ENCODE results near the gene CPED1.

CPED1 gene

GRCh38 chr7:121049897-121050296 lies 61.4 kb downstream of the CPED1 start:
- Histone ChIP-seq H3K4me2 (ENCODE audit: insufficient read depth, low read length, poor library complexity, severe bottlenecking) (no peak overlapping the region), H2BK5ac (ENCODE audit: low read length) (no peak overlapping the region), H3K36me3 (replicated peaks in 1 of 2; ENCODE audit: control insufficient read depth in 2 of 2, insufficient read depth in 2 of 2, low read length in 2 of 2) (no peaks in the 10 kb centered on the region), H2BK15ac (ENCODE audit: low read length) (no peak overlapping the region), H3K4me1 (ENCODE audit: control insufficient read depth in 2 of 2, insufficient read depth in 1 of 2, low read depth in 1 of 2, low read length in 2 of 2) (peaks cover 0 to 3% of the 10 kb centered on the region in 2 donors), H3K27ac (replicated peaks; ENCODE audit: low read length) (no peak overlapping the region), H3K9ac (ENCODE audit: low read depth, low read length, poor library complexity) (no peak overlapping the region), H2AK5ac (ENCODE audit: low read depth, low read length) (no peak overlapping the region), H3K9me3 (replicated peaks in 1 of 2; ENCODE audit: control insufficient read depth in 2 of 2, insufficient read depth in 1 of 2, low read depth in 1 of 2, low read length in 2 of 2) (no peaks in the 10 kb centered on the region), H3K27me3 (ENCODE audit: control insufficient read depth in 3 of 3, insufficient read depth in 3 of 3, low read depth in 1 of 3, low read length in 3 of 3) (no peaks in the 10 kb centered on the region), H4K91ac (ENCODE audit: low read depth, low read length, poor library complexity) (no peak overlapping the region), H3K4me3 (ENCODE audit: low read length in 2 of 2) (no peak overlapping the region), H3K18ac (ENCODE audit: low read length) (no peak overlapping the region), H4K8ac (ENCODE audit: low read depth, low read length) (no peak overlapping the region), H2BK120ac (ENCODE audit: low read depth, low read length) (no peak overlapping the region), H2AFZ (ENCODE audit: low read length) (no peak overlapping the region), H3K23ac (ENCODE audit: low read depth, low read length, poor library complexity) (no peak overlapping the region), H2BK12ac (ENCODE audit: low read length) (no peak overlapping the region), H3K4ac (ENCODE audit: low read length) (no peak overlapping the region), H3K79me1 (ENCODE audit: low read depth, low read length) (no peaks in the 10 kb centered on the region), H3K14ac (ENCODE audit: low read length) (no peak overlapping the region)
- no peak for DNase-seq (ENCODE audit: low spot score)

DNA sequence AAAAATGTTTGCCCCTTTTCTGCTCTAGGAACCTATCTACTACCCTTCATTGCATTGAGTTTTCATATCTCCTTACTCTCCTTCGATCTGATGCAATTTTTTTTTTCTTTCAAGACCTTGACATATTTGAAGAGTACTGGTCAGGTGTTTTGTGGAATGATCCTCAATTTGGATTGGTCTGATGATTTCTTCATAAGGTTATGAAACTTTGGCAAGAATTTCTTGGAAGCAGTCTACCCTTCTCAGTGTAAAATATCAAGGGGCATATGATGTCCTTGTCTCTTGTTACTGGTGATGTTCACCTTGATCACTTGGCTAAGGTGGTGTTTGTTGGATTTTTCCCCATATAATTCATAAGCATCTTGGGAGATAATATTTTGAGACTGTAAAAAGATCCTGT lies 64.7 kb downstream of the CPED1 start:
- Histone ChIP-seq H3K18ac (ENCODE audit: low read length) (no peak overlapping the region), H4K8ac (ENCODE audit: low read depth, low read length) (no peak overlapping the region), H3K36me3 (replicated peaks in 1 of 2; ENCODE audit: control insufficient read depth in 2 of 2, insufficient read depth in 2 of 2, low read length in 2 of 2) (no peaks in the 10 kb centered on the region), H3K27ac (replicated peaks; ENCODE audit: low read length) (no peak overlapping the region), H3K4ac (ENCODE audit: low read length) (no peak overlapping the region), H2BK5ac (ENCODE audit: low read length) (no peak overlapping the region), H3K4me1 (ENCODE audit: control insufficient read depth in 2 of 2, insufficient read depth in 1 of 2, low read depth in 1 of 2, low read length in 2 of 2) (peaks cover 0 to 3% of the 10 kb centered on the region in 2 donors), H2BK15ac (ENCODE audit: low read length) (no peak overlapping the region), H3K9me3 (replicated peaks in 1 of 2; ENCODE audit: control insufficient read depth in 2 of 2, insufficient read depth in 1 of 2, low read depth in 1 of 2, low read length in 2 of 2) (no peaks in the 10 kb centered on the region), H3K23ac (ENCODE audit: low read depth, low read length, poor library complexity) (no peak overlapping the region), H3K9ac (ENCODE audit: low read depth, low read length, poor library complexity) (no peak overlapping the region), H2AK5ac (ENCODE audit: low read depth, low read length) (no peak overlapping the region), H4K91ac (ENCODE audit: low read depth, low read length, poor library complexity) (no peak overlapping the region), H2BK12ac (ENCODE audit: low read length) (no peak overlapping the region), H3K4me3 (ENCODE audit: low read length in 2 of 2) (no peak overlapping the region), H3K79me1 (ENCODE audit: low read depth, low read length) (no peaks in the 10 kb centered on the region), H3K27me3 (ENCODE audit: control insufficient read depth in 3 of 3, insufficient read depth in 3 of 3, low read depth in 1 of 3, low read length in 3 of 3) (no peaks in the 10 kb centered on the region), H2BK120ac (ENCODE audit: low read depth, low read length) (no peak overlapping the region), H3K14ac (ENCODE audit: low read length) (no peak overlapping the region), H3K4me2 (ENCODE audit: insufficient read depth, low read length, poor library complexity, severe bottlenecking) (no peak overlapping the region), H2AFZ (ENCODE audit: low read length) (no peak overlapping the region)
- WGBS, 2 donors (ENCODE audit: extremely low coverage in 2 of 2, insufficient read length in 2 of 2, insufficient replicate concordance in 1 of 2): no CpG with 5 or more reads among the region's 1 CpG
- DNase-seq (ENCODE audit: low spot score): no peak

- Histone ChIP-seq H3K79me1 (ENCODE audit: low read depth, low read length) (no peaks in the 10 kb centered on the region), H3K14ac (ENCODE audit: low read length) (no peak overlapping the region), H2BK12ac (ENCODE audit: low read length) (no peak overlapping the region), H3K9me3 (replicated peaks in 1 of 2; ENCODE audit: control insufficient read depth in 2 of 2, insufficient read depth in 1 of 2, low read depth in 1 of 2, low read length in 2 of 2) (no peaks in the 10 kb centered on the region), H2BK120ac (ENCODE audit: low read depth, low read length) (no peak overlapping the region), H3K18ac (ENCODE audit: low read length) (no peak overlapping the region), H3K9ac (ENCODE audit: low read depth, low read length, poor library complexity) (no peak overlapping the region), H2AK5ac (ENCODE audit: low read depth, low read length) (no peak overlapping the region), H3K27ac (replicated peaks; ENCODE audit: low read length) (no peak overlapping the region), H3K36me3 (replicated peaks in 1 of 2; ENCODE audit: control insufficient read depth in 2 of 2, insufficient read depth in 2 of 2, low read length in 2 of 2) (no peaks in the 10 kb centered on the region), H3K23ac (ENCODE audit: low read depth, low read length, poor library complexity) (no peak overlapping the region), H4K91ac (ENCODE audit: low read depth, low read length, poor library complexity) (no peak overlapping the region), H2BK5ac (ENCODE audit: low read length) (no peak overlapping the region), H3K4me1 (ENCODE audit: control insufficient read depth in 2 of 2, insufficient read depth in 1 of 2, low read depth in 1 of 2, low read length in 2 of 2) (no peaks in the 10 kb centered on the region), H2BK15ac (ENCODE audit: low read length) (no peak overlapping the region), H4K8ac (ENCODE audit: low read depth, low read length) (no peak overlapping the region), H3K4me2 (ENCODE audit: insufficient read depth, low read length, poor library complexity, severe bottlenecking) (no peak overlapping the region), H3K27me3 (ENCODE audit: control insufficient read depth in 3 of 3, insufficient read depth in 3 of 3, low read depth in 1 of 3, low read length in 3 of 3) (no peaks in the 10 kb centered on the region), H2AFZ (ENCODE audit: low read length) (no peak overlapping the region), H3K4ac (ENCODE audit: low read length) (no peak overlapping the region), H3K4me3 (ENCODE audit: low read length in 2 of 2) (no peak overlapping the region)
- DNase-seq (ENCODE audit: low spot score): no peak
- WGBS, 2 donors (ENCODE audit: extremely low coverage in 2 of 2, insufficient read length in 2 of 2, insufficient replicate concordance in 1 of 2): no CpG with 5 or more reads among the region's 1 CpG
Measured at GRCh38 chr7:121054925-121055324, 66.4 kb downstream of the CPED1 start.

- H3K4me1 ChIP-seq (ENCODE audit: control insufficient read depth in 2 of 2, insufficient read depth in 1 of 2, low read depth in 1 of 2, low read length in 2 of 2): no peaks in the 10 kb centered on the region
- H2AK5ac ChIP-seq (ENCODE audit: low read depth, low read length): no peak overlapping the region
- no peak overlapping the region for H3K9ac ChIP-seq (ENCODE audit: low read depth, low read length, poor library complexity)
- H3K27me3 ChIP-seq (ENCODE audit: control insufficient read depth in 3 of 3, insufficient read depth in 3 of 3, low read depth in 1 of 3, low read length in 3 of 3): no peaks in the 10 kb centered on the region
- H2BK15ac ChIP-seq (ENCODE audit: low read length): no peak overlapping the region
- no peak overlapping the region for H4K8ac ChIP-seq (ENCODE audit: low read depth, low read length)
- no peak overlapping the region for H3K4me3 ChIP-seq (ENCODE audit: low read length in 2 of 2)
- no peaks in the 10 kb centered on the region for H3K36me3 ChIP-seq (replicated peaks in 1 of 2; ENCODE audit: control insufficient read depth in 2 of 2, insufficient read depth in 2 of 2, low read length in 2 of 2)
- no peak overlapping the region for H4K91ac ChIP-seq (ENCODE audit: low read depth, low read length, poor library complexity)
- no CpG with 5 or more reads among the region's 5 CpGs for WGBS, 2 donors (ENCODE audit: extremely low coverage in 2 of 2, insufficient read length in 2 of 2, insufficient replicate concordance in 1 of 2)
- H3K18ac ChIP-seq (ENCODE audit: low read length): no peak overlapping the region
- H3K4me2 ChIP-seq (ENCODE audit: insufficient read depth, low read length, poor library complexity, severe bottlenecking): no peak overlapping the region
- no peak overlapping the region for H2BK5ac ChIP-seq (ENCODE audit: low read length)
- no peak overlapping the region for H3K23ac ChIP-seq (ENCODE audit: low read depth, low read length, poor library complexity)
- no peaks in the 10 kb centered on the region for H3K9me3 ChIP-seq (replicated peaks in 1 of 2; ENCODE audit: control insufficient read depth in 2 of 2, insufficient read depth in 1 of 2, low read depth in 1 of 2, low read length in 2 of 2)
- no peak overlapping the region for H2BK12ac ChIP-seq (ENCODE audit: low read length)
- H2AFZ ChIP-seq (ENCODE audit: low read length): no peak overlapping the region
- no peak overlapping the region for H3K27ac ChIP-seq (replicated peaks; ENCODE audit: low read length)
- H3K4ac ChIP-seq (ENCODE audit: low read length): no peak overlapping the region
- no peak for DNase-seq (ENCODE audit: low spot score)
- no peak overlapping the region for H2BK120ac ChIP-seq (ENCODE audit: low read depth, low read length)
- no peaks in the 10 kb centered on the region for H3K79me1 ChIP-seq (ENCODE audit: low read depth, low read length)
- H3K14ac ChIP-seq (ENCODE audit: low read length): no peak overlapping the region
Measured at GRCh38 chr7:121057878-121058277, 69.4 kb downstream of the CPED1 start.
